GM18508 (cell line): Measurements from ENCODE around the gene TMEM151B.

ENCODE experiments used
- ATAC-seq: cut with Tn5 transposase; IDR thresholded peaks from one replicate; pipeline ENCODE4 v1.9.1; 2021; ENCODE audit warnings: moderate number of reproducible peaks; ENCODE audit not compliant: insufficient read depth, unreplicated experiment

The TMEM151B gene

GRCh38 chr6:44232676-44233566, 37.3 kb upstream of the TMEM151B start:
- no peak for ATAC-seq

- no peak for ATAC-seq
Observed at GRCh38 chr6:44233567-44234100, 36.6 kb upstream of the TMEM151B start.

DNA sequence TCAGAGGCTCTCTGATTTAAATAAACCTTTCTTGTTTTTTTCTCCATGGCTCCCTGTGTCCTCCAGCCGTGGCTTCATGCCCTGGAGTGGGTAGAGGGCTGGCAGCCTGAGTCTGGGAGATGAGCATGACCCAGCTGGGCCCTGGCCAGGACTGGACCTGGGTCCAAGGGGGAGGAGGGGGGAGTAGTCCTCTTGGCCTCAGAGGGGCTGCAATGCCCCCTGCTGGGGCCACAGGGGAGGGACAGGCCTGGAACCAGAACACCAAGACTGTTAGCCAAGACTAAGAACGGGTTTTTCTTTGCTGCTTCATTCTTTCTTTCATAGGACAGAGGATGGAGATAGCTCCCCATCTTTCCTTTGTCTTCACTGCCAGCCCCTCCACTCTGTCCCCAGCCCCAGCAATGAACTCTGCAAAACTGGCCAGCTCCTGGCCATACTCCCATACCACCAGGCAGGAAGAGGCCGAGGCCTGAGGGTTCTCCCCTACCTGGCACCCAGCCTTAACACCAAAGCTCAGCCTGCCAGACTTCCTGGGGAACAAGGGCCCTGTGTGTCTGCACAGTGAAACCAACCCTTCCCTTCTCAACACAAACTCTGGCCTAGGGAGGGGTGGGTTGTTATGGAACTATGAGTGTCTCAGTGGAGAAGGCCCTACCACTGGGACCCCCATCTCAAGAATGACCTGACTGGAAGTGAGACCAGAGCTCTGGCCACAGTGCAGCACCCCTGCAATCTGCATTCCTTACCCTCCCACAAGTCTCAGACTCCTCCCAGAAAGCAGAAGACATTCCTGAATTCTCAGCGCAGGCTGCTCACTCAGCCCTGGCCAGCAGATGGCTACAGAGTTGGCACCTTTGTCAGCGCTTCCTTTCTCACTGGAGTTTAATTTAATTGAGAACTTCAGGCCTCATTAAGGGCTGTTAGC, 35.9 kb upstream of the TMEM151B start:
- no peak for ATAC-seq

DNA sequence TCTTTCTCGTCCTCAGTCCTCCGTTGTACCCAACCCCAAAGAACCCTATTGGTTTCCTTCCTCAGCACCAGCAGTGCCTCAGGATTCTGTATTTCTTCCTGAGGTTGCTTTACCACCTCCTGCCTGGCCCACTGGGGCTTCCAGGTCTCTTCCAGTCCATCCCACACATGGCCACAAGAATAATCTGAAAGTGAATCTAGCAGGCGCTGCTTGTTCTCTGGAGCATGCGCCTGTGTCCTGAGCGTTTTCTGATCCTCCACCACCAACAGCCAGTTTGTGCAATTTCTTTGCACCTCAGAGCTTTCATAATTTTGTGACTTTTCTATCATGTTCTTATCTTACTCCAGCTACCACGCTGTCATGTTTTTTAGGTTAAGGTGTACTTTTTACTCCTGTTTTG, 35.0 kb upstream of the TMEM151B start:
- ATAC-seq, result no peak

- no peak for ATAC-seq
Observed at GRCh38 chr6:44235891-44236516, 34.2 kb upstream of the TMEM151B start.

DNA sequence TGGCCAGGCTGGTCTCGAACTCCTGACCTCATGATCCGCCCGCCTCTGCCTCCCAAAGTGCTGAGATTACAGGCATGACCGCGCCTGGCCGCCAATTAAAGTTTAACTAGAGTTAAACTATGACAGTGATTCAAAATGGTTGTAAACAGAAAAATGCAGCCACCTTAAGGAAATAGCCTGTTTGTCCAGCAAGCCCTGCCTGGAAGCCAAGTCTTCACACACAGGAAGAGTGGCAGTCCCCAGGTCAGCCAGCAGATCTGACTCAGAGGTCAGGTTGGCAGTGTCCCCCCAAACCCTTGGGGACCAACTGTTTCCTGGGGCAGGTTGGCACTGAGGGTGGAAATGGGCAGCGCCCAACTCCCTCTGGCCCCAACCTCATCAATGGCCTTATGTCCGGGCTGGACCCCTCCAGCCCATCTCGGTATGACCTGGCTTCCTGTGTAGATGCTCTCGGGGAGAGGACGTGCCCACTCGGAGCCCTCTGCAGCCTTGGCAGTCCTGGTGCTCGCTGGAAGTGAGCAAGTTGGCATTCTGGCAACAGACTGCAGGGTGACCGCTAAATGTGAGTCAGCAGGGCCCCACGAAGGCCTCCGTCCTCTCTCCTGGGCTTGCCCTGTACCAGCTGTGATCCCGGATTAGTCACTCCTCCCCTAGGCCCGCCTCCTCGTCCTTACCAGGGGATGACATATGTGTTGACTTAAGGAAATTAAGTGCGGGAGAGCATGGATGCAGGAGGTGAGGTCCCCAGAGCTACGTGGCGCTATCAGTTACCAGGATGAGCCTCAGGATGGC, 33.0 kb upstream of the TMEM151B start:
- no peak for ATAC-seq

- ATAC-seq, result no peak
Observed at GRCh38 chr6:44237813-44238433, 32.3 kb upstream of the TMEM151B start.

GRCh38 chr6:44238687-44239350, 31.4 kb upstream of the TMEM151B start:
- ATAC-seq, result no peak

DNA sequence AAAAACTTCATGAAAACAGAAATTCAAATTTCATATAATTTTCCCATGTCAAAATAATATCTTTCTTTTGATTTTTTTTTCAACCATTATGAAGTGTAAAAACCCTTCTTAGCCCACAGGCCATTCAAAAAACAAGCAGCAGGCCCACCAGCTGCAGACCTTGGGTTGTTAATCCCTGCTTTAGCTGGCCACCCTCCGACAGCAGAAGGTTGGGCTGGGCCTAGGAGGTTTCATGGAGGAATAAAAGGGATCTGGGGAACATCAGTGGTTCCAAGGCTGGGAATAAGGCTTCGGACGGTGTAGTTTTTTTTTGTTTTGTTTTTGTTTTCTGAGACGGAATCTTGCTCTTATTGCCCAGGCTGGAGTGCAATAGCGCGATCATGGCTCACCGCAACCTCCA, 26.9 kb upstream of the TMEM151B start:
- ATAC-seq, result no peak

GRCh38 chr6:44245391-44245911, 24.8 kb upstream of the TMEM151B start:
- no peak for ATAC-seq

GRCh38 chr6:44245912-44246662, 24.2 kb upstream of the TMEM151B start:
- peak; percentile 30 for ATAC-seq

DNA sequence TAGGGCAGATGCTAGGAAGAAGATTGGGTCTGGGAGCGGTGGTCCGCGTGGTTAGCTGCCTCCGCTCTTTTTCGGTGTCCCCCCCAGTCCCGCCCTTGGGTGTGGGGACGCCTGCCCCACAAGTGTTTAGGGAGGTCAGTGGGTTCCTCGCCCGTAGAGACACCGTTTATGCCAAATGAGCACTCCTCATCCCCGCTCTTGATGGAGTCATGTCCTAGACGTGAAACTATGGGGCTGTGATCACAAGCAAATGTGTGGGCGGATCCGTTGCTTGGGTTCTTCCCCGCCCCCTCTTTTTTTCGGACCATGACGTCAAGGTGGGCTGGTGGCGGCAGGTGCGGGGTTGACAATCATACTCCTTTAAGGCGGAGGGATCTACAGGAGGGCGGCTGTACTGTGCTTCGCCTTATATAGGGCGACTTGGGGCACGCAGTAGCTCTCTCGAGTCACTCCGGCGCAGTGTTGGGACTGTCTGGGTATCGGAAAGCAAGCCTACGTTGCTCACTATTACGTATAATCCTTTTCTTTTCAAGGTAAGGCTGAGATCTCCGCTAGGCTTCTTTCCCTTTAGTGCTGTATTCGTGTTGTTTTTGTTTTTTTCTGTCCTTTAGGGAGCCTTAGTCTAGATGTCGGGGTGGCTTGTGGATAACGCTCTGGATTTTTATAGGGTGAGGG, 23.4 kb upstream of the TMEM151B start, which contains the start of gene HSP90AB1:
HSP90AB1 (plus strand) TSS at position 439 of the 675 bp plus-strand sequence. CDS start 1,529 bp downstream, outside the sequence.
- ATAC-seq, result peak; percentile 73

DNA sequence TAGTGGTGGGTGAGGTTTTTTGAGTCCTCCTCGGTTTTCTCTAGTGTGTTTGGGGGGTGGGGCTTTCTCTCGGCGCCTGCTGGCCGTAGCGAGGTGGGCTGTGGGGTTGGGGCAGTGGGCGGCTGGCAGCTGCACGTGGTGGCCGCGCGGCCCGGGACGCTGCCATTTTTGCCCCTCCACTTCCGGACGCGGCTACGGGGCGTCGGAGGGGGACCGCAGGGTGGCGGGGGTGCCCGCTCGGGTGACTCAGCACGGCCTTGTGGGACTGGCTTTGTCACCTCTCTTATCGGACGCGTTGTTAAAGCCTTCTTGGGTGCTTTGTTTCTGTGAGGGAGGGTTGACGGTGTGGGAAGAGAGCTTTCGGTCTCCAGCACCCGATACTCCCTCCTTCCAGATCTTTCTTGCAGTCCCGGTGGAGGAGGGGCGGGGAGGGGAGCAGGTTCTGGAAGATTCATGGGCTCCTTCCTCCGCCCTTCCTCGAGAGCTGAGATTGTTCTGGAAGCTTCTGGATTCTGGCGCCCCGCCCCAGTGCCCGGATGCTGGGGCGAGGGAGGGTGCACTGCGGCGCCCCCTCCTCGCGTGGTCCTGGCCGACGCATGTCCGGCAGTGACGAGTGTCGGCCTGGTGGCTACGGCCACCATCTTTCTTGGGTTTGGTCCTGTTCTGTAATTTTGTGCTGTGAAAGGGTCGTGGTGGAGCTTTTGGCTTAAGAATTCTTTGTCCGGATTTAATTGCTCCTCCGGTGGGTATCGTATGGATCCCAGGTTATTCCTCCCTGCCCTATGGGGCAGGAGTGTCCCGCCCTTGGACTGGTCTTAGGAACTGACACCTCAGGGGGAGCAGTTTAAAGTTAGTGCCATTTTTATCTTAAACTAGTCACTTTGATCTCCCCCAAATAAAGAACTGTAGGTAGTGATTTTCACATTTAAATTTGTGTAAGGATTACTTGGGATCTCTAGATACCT, 22.6 kb upstream of the TMEM151B start:
- ATAC-seq, result no peak

DNA sequence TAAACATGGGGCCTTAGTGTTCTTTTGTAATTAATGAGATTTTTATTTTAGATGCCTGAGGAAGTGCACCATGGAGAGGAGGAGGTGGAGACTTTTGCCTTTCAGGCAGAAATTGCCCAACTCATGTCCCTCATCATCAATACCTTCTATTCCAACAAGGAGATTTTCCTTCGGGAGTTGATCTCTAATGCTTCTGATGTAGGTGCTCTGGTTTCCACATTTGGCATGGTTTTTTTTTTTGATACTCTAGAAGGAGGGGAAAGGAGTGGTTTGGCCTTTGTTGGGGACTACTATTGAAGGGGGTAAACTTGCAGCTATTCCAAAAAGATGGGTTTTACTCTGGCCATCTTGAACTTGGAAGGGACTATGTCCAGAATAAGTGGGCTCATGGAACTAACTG, 21.7 kb upstream of the TMEM151B start:
- ATAC-seq, result no peak

DNA sequence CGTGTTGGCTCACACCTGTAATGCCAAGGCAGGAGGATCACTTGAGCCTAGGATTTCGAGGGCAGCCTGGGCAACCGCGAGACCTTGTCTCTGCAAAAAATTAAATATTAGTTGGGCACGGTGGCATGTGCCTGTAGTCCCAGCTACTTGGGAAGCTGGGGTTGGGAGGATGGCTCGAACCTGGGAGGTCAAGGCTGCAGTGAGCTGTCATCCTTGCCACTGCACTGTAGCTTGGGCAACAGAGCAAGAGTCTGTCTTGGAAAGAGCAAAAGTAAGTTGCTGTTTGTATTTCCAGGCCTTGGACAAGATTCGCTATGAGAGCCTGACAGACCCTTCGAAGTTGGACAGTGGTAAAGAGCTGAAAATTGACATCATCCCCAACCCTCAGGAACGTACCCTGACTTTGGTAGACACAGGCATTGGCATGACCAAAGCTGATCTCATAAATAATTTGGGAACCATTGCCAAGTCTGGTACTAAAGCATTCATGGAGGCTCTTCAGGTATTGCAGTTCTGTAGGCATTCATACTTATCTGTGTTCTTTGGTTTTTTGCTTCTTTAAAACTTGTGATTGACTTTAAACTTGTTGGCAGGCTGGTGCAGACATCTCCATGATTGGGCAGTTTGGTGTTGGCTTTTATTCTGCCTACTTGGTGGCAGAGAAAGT, 21.0 kb upstream of the TMEM151B start:
- ATAC-seq, result no peak
